GM21723 (cell line): ENCODE measurements around the gene NKD1.
A peak's percentile ranks its signal among the peaks of the same experiment; 100 is the strongest.
"Not testable (repeated sequence)": the region's sequence is repeated elsewhere in the genome, so short reads cannot be mapped to it uniquely, and the experiment has no call there.

Experiments
- ATAC-seq: cut with Tn5 transposase; IDR thresholded peaks from one replicate; pipeline ENCODE4 v1.9.1; 2021; ENCODE audit warnings: mild to moderate bottlenecking, moderate library complexity; ENCODE audit not compliant: unreplicated experiment

NKD1 gene, protein sequence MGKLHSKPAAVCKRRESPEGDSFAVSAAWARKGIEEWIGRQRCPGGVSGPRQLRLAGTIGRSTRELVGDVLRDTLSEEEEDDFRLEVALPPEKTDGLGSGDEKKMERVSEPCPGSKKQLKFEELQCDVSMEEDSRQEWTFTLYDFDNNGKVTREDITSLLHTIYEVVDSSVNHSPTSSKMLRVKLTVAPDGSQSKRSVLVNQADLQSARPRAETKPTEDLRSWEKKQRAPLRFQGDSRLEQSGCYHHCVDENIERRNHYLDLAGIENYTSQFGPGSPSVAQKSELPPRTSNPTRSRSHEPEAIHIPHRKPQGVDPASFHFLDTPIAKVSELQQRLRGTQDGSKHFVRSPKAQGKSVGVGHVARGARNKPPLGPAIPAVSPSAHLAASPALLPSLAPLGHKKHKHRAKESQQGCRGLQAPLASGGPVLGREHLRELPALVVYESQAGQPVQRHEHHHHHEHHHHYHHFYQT

DNA sequence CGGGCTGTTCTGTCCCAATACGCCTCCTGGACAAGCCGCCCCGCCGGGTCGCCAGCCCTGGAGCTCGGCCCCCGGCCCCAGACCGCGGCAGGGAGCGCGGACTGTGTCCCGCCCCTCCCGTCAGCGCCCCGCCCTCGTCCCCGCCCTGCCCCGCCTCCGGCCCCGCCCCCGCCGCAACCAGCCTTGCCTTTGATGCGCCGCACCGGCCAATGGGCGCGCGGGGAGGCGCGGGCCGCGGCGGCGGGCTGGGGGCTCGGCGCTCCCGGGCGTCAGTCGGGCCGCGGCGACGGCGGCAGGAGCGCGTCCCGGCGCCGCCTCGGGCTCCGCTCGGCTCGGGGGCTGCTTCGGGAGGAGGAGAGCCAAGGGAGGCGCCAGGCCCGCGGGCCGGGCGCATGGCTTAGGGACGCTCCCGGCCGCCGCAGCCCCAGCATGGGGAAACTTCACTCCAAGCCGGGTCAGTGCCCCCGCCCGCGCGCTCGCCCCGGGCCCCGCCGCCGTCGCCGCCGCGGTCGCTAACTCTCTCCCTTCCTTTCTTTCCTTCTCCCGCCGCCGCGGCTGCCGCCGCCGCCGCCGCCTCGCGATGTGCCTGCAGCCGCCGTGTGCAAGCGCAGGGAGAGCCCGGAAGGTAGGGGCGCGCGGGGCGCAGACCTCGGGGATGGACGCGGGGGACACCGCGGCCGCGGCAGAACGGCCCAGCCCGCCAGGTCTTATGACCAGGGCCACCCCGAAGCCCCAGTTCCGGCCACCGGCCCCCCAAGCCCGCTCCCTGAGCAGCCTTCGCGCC lies at the start of gene NKD1:
NKD1 (plus strand) TSS at position 272 of the 784 bp plus-strand sequence; CDS start at position 430, 158 bp downstream.
- ATAC-seq, result peak; percentile 84

DNA sequence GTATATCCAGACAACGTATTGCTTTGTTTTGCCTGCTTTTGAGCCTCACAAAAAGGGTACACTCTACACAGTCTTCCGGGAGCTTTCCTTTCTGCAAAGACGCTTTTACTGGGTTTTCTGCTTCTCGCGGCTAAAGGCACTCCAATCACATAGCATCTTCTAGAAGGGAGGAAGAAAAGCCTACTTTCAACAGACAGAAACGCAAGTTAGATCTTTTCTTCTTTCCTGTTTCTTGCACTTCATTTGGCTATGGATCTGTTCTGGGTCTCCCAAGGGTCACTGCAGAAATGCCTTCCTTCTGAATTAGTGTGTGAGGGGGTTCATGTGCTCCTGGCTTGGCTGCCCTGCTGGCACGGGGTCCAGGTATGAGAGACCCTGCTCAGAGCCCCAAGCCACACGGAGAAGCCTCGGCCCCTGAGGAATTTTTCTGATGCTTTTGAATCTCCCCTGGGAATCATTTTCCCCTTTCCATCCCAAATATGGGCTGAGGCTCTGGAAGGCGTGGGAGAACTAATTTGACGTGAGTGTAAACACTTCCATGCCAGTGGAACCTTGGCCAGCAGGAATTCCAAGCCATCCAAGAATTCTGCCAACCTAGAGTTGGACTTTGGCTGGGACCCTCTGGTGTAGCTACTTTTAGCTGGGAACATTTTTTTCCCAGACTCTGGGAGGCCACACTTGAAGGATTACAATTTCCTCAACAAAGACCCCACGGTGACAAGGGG lies 49.6 kb upstream of the NKD1 start:
- no peak for ATAC-seq

DNA sequence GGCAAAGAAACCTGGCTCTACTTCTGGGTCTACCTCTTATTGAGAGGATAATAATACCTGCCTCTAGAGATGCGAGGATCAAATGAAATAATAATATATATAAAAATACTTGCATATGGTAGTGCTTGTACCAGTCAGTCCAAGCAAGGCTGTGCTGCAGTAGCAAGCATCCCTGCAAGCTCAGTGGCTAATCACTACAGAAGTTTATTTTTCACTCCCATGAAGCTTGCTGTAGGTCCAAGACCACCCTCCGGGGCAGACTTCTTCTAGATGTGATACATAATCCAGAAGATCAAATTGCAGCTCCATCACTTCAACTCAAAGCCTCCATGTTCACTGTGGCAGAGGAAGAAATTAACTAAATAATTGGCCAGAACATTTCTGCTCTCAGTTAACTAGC lies 48.9 kb upstream of the NKD1 start:
- no peak for ATAC-seq

DNA sequence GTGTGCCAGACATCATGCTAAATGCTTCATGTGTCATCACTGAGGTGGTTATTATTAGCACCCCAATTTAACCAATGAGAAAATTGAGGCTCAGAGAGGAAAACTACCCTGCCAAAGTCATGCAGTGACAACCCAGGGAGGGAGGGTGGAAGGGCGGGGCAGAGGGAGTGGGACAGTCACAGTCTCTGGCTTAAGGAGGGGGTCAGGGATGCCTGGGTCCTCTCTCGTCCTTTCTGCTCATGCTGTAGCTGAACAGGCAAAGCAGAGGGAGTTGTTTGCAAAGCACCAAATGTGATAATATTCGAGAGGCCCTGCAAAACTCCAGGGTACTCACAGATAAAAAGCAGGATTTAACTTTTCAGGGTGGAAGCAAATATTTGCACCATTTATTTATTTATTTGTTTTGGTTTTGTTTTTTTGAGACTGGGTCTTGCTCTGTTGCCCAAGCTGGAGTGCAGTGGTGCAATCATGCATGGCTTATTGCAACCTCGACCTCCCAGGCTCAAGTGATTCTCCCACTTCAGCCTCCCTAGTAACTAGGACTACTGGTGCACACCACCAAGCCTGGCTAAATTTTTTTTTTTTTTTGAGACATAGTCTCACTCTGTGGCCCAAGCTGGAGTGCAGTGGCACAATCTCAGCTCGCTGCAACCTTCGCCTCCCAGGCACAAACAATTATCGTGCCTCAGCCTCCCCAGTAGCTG lies 47.9 kb upstream of the NKD1 start:
- no peak for ATAC-seq

DNA sequence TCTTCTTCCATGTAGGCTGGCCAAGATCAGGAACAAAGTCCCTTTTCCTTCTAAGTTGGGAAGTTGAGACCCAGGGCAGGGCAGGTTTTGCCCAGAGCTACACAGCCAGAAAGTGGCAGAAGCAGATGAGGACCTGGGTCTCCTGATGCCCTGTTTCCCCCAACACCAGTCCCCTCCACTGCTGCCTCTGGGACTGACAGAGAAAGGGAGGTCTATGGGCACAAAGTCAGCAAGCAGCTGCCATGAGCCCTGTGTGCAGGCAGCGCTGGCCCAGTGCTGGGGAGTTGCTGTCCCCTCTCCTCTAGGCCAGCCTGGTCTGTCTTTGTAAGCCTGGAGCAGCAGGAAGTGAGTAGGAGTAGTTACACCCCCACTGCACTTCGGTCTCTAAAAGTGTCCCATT lies 46.9 kb upstream of the NKD1 start:
- ATAC-seq, result no peak

DNA sequence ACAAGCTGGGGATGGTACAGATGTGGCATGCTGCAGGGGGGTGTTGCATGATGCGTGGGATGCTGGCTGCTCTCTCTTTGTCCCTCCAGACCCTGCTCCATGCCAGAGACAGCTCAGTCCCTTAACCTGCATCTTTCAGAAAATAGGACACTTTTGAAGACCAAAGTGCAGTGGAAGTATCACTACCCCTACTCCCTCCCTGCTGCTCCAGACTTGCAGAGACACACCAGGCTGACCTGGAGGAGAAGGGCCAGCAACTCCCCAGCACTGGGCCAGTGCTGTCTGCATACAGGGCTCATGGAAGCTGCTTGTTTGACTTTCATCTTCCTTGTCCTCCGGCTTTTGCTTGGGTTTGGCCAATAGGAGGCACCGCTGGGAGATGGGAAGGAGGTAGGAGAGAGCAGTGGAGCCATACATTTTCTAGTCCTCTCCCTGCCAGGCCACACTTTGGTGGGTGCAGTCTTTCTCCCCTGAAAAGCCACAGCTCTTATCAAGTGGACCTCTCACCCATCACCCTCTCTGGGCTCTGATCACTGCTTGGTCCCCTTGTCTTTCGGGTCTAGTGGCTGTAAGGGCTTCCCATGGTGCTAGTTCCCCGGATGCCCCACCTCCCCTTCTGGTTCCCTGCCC lies 46.1 kb upstream of the NKD1 start:
- no peak for ATAC-seq

DNA sequence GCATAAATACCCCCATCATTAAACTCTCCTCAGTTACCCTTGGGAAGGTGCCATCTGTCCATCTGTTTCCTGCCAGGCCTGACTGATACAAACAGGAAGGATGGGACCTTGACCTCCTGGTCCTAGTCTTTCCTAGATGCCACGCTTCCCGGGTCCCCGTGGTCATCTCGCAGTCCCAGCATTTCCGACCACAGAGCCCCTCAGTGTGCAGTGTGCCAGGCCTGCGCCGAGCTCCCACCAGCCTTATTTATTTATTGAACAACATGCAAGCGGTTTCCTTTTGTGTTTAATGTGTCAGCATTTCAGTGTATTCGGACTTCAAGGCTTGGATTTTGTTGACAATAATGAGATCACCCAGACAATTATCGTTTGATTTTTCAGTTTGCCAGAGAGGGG lies 45.6 kb upstream of the NKD1 start:
- no peak for ATAC-seq

DNA sequence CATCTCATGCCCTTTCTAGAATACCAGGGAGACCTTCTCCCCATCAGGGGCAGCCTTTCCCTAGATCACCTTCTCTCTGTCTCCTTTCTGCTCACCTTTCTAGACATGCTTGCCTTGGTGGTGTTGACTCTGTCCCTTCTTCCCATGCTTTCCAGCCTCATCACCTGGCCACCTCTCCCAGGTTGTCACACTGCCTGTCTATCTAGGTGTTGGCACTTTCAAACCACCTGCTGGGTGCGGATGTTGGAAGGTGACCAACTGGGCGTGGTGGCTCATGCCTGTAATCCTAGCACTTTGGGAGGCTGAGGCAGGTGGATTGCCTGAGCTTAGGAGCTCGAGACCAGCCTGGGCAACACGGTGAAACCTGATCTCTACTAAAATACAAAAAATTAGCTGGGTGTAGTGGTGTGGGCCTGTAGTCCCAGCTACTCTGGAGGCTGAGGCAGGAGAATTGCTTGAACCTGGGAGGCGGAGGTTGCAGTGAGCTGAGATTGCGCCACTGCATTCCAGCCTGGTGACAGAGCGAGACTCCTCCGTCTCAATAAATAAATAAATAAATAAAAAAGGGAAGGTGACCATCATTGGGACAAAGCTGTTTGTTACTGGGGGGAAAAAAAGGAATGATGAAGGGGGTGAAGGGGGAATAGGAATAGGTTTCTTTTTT lies 44.2 kb upstream of the NKD1 start:
- ATAC-seq, result not testable (repeated sequence)

DNA sequence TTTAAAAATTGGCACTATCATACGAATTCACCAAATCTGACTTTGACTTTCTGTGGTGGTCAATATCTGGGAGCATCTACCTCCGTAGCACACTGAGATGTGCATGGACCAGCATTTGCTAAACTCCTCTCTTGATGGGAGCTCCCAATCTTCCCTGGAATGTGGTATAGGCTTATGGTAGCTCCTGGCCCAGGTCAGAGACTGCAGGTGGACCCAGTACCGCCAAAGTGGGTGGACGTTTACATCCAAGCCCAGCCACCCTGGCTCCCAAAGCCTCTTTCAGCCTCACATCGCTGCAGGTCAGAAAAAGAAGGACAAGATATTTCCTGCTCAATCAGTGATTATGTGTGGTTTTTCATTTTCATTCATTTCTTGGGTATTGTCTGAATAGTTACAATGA lies 43.1 kb upstream of the NKD1 start:
- no peak for ATAC-seq

DNA sequence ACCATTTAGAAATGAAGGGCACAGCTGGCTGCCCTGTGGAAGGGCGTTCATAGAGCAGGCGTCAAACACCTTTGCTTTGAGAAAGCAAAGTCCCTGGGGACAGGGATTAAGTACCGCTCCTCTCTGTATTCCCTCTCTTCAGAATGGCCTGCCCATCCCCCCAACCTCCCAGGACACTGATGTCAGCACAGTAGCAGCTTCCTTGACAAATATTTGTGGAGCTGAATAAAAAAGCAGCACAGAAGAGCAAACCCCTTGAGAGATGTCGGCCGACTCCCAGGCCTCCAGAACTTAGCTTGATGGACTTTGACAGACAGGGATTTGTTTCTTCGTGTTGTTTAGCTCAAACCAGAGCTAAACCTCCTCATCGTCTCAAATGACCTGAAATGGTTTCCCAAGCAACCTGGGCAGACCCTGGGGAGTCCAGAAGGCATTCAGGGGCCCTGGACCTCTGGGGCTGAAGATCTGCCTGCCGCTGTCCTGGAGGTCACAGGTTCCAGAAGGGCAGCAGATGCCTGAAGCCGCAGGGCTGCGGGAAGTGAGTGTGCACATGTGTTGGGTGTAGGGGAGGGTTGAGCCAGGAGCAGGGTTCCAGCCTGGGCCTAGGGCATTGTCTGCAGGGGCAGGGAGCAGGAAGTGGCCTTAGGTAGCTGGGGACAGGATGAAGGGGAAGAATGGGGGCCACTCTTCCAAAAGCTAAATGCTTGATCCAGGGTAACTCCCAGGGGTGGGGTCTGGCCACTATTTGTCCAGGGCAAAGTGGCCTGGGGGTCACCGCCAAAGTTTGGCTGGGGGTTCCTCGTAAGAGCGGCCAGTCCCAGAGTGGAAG lies 42.3 kb upstream of the NKD1 start:
- no peak for ATAC-seq

DNA sequence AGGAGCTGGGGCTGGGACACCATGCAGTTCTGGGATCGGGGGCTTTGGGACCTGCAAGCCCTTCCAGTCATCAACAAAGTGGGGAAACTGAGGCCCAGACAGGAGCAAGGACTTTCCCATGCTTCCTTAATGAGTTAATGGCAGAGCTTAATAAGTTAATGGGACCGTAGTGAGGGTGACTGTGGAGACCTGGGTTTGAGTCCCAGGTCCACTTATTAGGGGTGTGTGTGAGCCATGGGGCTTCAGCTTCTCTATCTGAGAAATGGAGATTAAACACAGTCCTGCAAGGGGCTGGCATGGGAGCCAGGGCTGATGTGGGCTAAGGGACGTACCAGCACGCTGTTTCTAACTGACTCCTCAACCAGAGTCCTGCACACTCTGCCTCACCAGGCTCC lies 41.7 kb upstream of the NKD1 start:
- ATAC-seq, result no peak

DNA sequence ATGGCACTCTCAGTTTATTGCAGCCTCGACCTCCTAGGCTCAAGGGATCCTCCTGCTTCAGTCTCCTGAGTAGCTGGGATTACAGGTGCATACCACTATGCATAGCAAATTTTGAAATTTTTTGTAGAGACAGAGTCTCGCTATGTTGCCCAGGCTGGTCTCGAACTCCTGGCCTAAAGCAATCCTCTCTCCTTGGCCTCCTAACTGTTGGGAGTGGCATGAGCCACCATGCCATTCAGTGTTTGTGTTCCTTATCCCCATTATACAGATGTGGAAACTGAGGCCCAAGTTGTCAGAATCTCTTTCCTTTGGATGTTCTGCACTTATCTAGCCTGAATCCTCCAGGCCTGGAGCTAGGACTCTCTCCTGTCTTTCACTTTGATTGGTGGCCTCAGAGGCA lies 40.8 kb upstream of the NKD1 start:
- ATAC-seq, result no peak

DNA sequence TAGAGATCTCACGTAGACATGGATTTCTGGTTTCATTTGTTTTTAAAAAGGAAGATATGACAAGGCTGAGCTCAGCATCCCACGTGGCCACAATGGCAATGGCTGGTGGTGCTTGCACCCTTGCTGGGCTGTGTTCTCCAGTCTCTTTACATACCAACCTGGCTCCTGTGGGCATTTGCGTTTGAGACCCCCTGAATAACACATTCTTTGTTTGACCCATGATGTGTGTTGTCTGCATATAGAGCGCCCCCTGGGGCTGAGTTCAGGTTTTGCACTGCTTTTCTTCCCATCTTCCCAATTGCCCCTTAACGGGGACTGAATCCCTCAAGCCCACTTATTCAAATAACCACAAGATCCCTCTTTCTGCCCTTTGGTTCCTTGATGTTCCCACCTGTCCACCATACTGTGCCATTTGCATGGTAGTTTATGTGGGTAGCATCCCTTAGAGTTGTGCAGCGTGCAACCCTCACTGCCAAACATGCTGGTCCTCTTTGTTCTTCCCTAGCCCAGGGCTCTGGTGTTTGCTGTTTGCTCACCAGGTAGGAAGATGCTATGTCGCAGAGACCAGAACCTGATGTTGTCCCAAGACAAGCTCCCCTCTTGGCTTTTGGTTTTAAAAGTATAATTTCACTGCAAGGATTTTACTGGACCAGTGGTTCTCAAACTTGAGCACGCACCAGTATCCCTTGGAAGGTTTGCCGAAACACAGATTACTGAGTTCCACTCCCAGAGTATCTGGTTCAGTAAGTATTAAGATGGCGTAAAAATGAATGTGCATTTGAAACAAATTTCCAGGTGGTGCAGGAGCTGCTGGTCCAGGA lies 38.5 kb upstream of the NKD1 start:
- no peak for ATAC-seq

DNA sequence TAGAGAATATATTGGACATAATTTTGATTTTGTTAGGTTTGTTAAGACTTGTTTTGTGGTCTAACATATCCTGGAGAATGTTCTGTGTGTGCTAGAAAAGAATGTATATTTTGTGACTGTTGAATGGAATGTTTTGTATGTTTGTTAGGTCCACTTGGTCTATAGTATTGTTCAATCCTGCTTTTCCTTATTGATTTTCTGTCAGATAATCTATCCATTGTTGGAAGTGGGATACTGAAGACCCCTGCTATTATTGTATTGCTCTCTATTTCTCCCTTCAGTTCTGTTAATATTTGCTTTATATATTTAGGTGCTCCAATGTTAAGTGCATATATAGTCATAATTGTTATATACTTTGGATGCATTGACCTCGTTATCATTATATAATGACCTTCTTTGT lies 33.0 kb upstream of the NKD1 start:
- no peak for ATAC-seq

DNA sequence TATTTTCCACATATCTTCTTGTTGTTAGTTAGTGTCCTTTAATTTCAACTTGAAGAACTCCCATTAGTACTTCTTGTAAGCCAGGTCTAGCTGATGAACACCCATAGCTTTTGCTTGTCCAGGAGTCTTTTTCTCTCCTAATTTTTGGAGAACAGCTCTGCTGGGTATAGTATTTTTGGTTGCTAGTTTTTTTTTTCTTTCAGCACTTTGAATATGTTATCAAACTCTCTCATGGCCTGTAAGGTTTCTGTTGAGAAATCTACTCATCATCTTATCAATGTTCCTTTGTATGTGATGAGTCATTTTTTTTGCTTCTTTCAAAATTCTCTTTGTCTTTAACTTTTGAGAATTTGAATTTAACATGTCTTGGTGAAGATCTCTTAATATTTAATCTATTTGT lies 31.8 kb upstream of the NKD1 start:
- no peak for ATAC-seq

DNA sequence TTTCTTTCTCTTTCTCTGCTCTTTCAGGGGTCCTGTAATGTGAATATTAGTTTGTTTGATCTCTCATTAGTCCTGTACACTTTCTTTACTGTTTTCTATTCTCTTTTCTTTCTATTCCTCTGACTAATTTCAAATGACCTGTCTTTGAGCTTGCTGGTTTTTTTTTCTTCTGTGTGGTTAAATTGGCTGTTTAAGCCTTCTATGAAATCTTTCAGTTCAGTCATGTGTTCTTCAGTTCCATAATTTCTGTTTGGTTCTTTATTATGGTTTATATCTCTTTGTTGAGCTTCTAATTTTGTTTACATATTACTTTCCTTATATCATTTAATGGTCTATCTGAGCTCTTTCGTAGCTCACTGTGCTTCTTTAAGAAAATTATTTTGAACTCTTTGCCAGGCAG lies 31.3 kb upstream of the NKD1 start:
- ATAC-seq, result no peak

DNA sequence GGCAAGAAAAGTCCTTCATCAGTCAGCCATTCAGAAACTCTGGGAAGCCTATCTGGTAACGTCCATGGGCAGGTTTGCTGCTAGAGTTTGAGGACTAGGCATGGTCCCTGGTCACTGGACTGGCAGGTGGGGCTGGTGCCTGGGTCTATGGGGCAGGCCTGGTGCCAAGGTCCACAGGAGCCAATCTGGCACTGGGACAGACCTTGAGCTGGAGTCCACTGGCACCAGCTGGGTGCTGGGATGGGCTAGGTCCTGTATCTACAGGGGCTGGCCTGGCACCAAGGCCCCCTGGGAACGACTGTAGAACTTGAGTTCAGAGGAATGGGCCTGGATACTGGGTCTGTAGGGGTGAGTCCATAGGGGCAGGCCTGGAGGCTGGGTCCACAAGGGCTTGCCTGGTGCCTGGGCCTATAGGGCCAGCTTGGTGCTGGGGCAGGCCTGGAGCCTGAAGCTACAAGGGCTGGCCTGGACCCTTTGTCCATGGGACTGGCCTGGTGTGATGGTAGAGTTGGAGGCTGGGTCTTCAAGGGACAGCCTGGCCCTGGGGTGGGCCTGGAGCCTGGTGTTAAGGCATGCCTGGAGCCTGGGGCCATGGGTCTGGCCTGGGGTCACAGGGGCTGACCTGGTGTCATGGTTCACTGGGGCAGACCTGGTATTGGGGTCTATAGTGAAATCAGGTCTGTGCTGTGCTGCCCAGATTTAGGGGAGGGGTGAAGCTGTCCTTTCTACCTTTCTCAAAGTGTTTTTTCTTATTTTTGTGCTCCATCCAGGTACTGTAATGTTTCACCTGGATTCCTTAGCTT lies 30.5 kb upstream of the NKD1 start:
- no peak for ATAC-seq
